SKM-1 (cell line): ENCODE results near the gene KCNG2.

ENCODE experiments used
- DNase-seq: peaks from one replicate; lab custom pipeline; 2025; ENCODE audit not compliant: unreplicated experiment; lab: John Stamatoyannopoulos, UW

KCNG2 gene

GRCh38 chr18:79818036-79818435, 20.3 kb downstream of the KCNG2 start:
- DNase-seq, result no peak

- no peak for DNase-seq
Measured at GRCh38 chr18:79818631-79819030, 20.9 kb downstream of the KCNG2 start.

GRCh38 chr18:79819064-79819967, 21.6 kb downstream of the KCNG2 start:
- DNase-seq, result no peak

GRCh38 chr18:79819968-79820351, 22.2 kb downstream of the KCNG2 start:
- DNase-seq, result peak; percentile 81

- DNase-seq, result no peak
Measured at GRCh38 chr18:79823120-79823519, 25.4 kb downstream of the KCNG2 start.

- DNase-seq, result no peak
Measured at GRCh38 chr18:79825913-79826312, 28.2 kb downstream of the KCNG2 start.

- no peak for DNase-seq
Measured at GRCh38 chr18:79826966-79827365, 29.2 kb downstream of the KCNG2 start.

- DNase-seq, result no peak
Measured at GRCh38 chr18:79828258-79828657, 30.5 kb downstream of the KCNG2 start.

- no peak for DNase-seq
Measured at GRCh38 chr18:79829136-79829854, 31.6 kb downstream of the KCNG2 start.

- no peak for DNase-seq
Measured at GRCh38 chr18:79832169-79832568, 34.4 kb downstream of the KCNG2 start.

GRCh38 chr18:79834834-79835233, 37.1 kb downstream of the KCNG2 start:
- no peak for DNase-seq

GRCh38 chr18:79841936-79842335, 44.2 kb downstream of the KCNG2 start:
- DNase-seq, result no peak

- no peak for DNase-seq
Measured at GRCh38 chr18:79844999-79845563, 47.3 kb downstream of the KCNG2 start.

- DNase-seq, result no peak
Measured at GRCh38 chr18:79846936-79847557, 49.3 kb downstream of the KCNG2 start.

- no peak for DNase-seq
Measured at GRCh38 chr18:79847606-79848293, 50.0 kb downstream of the KCNG2 start.

- no peak for DNase-seq
Measured at GRCh38 chr18:79848294-79848578, 50.5 kb downstream of the KCNG2 start.

GRCh38 chr18:79848579-79849327, 51.0 kb downstream of the KCNG2 start:
- no peak for DNase-seq

- no peak for DNase-seq
Measured at GRCh38 chr18:79849328-79850207, 51.8 kb downstream of the KCNG2 start.

GRCh38 chr18:79850731-79851130, 53.0 kb downstream of the KCNG2 start:
- DNase-seq, result no peak
